ENCODE measurements around the gene TLE1. TPM values are rescaled to one million over a fixed set of nuclear protein-coding genes. Genes with fewer than 3 reads are reported as not detected.
"Not testable (repeated sequence)": the region's sequence is repeated elsewhere in the genome, so short reads cannot be mapped to it uniquely, and the experiment has no call there.

Gene TLE1
- total RNA-seq, 1 donor from 2014 or later = 17.9 TPM

DNA sequence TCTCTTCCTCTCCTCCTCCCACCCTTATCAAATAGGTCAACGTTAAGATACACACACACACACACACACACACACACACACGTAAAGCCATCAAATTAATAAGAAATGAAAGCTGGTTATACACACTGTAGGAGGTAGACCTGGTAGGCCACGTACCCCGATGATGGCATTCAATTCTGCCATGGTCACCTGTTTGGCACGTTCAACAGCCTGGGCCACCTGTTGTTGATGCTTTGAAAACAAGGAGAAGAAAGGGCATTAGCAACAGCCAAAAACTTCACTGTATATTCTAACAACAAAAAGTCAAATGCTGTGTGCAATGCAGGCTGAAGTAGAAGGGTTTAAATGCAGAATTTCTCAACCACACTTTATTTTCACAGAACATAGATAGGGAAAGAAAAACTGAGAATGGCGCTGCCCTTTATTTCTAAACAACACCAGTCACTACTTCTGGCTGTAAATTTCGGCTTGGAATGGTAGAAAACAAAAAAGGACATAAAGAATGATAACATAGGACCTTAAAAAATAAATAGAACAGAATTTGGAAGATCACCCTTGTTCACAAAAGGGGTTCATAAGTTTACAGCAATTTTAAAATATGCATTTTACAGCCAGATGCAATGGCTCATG is 37.2 kb downstream of the TLE1 start:
- intact Hi-C loops (cut with DNase I) = no loop called here
- H3K4me3 ChIP-seq = no peak overlapping the region
- ATAC-seq = no peak
- H3K27me3 ChIP-seq (ENCODE audit: low read depth) = no peaks in the 10 kb centered on the region
- no peaks in the 10 kb centered on the region for H3K9me3 ChIP-seq
- TF ChIP-seq, protein P1, sequence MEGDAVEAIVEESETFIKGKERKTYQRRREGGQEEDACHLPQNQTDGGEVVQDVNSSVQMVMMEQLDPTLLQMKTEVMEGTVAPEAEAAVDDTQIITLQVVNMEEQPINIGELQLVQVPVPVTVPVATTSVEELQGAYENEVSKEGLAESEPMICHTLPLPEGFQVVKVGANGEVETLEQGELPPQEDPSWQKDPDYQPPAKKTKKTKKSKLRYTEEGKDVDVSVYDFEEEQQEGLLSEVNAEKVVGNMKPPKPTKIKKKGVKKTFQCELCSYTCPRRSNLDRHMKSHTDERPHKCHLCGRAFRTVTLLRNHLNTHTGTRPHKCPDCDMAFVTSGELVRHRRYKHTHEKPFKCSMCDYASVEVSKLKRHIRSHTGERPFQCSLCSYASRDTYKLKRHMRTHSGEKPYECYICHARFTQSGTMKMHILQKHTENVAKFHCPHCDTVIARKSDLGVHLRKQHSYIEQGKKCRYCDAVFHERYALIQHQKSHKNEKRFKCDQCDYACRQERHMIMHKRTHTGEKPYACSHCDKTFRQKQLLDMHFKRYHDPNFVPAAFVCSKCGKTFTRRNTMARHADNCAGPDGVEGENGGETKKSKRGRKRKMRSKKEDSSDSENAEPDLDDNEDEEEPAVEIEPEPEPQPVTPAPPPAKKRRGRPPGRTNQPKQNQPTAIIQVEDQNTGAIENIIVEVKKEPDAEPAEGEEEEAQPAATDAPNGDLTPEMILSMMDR (IDR thresholded peaks at IDR 0.05) = no peak
- no peak overlapping the region for H3K27ac ChIP-seq
- H3K4me1 ChIP-seq = peaks cover 8% of the 10 kb centered on the region
- no peak for DNase-seq
- peaks cover 19% of the 10 kb centered on the region for H3K36me3 ChIP-seq

DNA sequence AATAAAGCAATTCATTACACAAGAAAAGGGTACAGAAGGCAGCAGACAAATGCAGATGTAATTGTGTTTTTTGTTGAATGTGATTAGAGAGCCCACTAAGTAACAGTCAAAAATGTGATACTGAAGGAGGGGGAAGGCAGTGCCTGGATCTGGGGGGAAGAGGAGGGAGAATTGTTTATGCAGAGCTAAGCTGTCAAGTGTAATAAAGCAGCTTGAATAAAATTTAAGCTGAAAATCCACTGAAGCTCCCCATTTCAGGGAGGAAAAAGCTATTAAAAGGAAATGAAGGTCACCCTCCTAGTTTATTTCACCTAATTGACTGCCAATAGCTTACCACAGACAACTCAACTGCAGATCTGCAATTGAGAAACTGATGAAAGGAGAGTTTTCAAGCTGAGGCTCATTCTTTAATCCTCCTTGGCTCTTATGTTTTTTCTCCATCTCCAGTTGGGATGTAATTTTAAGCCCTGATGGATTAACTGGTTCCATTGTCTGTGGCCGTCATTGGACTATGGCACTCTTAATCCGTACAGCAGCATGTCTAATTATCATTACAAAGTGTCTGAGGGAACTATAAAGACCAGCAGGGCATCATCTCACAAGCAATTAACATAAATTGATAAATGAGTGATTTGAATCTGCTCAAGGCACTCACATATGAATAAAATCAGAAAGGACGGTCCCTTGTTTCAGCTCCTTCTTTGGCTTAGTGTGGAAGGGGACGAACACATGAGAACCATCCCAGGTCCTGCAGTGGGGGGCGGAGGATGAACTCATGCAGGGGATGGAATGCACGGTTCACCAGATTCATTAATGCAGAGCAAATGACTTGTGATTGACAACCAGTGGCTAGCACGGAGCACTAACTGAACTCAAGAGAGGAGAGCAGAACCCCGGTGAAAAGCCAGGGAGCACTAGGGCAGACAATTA is 38.5 kb downstream of the TLE1 start:
- DNase-seq (no peak), ATAC-seq (no peak)
- no peaks in the 10 kb centered on the region for H3K9me3 ChIP-seq
- intact Hi-C loops (cut with DNase I) = no loop called here
- no peak overlapping the region for H3K4me3 ChIP-seq
- no peaks in the 10 kb centered on the region for H3K27me3 ChIP-seq (ENCODE audit: low read depth)
- TF ChIP-seq, protein P1 (IDR thresholded peaks at IDR 0.05) = no peak
- H3K27ac ChIP-seq = no peak overlapping the region
- H3K4me1 ChIP-seq = peaks cover under 1% of the 10 kb centered on the region
- peaks cover 19% of the 10 kb centered on the region for H3K36me3 ChIP-seq

DNA sequence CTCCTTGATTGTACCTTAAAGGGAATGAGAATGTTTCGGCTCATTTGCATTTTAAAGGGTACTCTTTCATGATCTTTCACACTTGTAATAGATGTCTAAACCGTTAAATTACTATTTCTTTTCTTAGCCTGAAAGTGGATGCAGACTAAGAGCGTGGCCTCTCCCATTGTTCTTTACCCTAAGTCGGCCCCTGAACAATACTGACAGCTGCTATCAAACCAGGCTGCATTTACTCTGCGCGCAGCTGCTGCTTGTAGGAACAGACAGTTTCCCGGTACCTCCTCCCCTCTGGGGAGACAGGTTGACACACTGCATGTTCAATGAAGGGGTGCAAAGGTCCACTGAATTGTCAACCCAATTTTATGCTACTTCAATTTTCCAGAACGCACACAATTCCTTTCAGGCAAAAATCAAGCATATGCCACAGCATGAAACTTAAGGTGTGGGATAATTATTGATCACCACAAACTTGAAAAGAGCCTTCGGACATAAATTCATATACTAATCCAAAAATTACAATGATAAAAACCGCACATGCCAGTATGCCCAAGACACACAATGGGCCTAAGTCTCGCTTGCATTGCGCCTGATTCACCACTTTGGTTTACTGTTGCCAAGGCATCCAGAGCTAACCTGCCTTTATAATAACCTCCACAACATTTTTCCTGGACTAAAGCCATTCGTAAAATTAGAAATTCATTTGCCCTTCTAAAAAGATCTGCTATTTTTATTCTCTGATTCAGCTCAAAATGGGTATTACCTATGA is 39.7 kb downstream of the TLE1 start:
- Histone ChIP-seq H3K9me3 (no peaks in the 10 kb centered on the region), H3K27me3 (ENCODE audit: low read depth) (no peaks in the 10 kb centered on the region), H3K4me1 (no peaks in the 10 kb centered on the region), H3K27ac (no peak overlapping the region), H3K4me3 (no peak overlapping the region), H3K36me3 (peaks cover 19% of the 10 kb centered on the region)
- ATAC-seq = no peak
- TF ChIP-seq, protein P1 (IDR thresholded peaks at IDR 0.05) = no peak
- intact Hi-C loops (cut with DNase I) = no loop called here
- DNase-seq = no peak

DNA sequence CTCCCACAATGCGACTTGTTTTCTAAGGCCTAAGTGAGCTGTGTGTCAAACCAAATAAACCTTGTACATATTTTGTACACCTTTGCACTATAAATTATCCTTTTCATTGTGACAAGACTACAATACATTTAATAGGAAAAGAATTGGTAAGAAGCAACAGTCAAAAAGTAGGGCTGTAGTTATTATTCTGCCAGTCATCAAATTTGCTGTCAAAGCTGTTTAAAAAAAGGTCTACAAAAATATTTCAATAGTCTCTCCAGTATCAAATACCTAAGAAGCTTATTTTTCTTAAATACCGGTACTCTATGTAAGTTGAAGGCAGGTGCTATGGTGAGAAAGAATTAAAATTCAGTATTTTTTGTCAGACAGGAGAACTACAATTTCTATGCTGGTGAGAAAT is 40.5 kb downstream of the TLE1 start:
- intact Hi-C loops (cut with DNase I) = no loop called here
- ATAC-seq (no peak), DNase-seq (no peak)
- Histone ChIP-seq H3K9me3 (no peaks in the 10 kb centered on the region), H3K4me3 (no peak overlapping the region), H3K27ac (no peak overlapping the region), H3K27me3 (ENCODE audit: low read depth) (no peaks in the 10 kb centered on the region), H3K4me1 (no peaks in the 10 kb centered on the region), H3K36me3 (peaks cover 19% of the 10 kb centered on the region)
- TF ChIP-seq, protein P1 (IDR thresholded peaks at IDR 0.05) = no peak

DNA sequence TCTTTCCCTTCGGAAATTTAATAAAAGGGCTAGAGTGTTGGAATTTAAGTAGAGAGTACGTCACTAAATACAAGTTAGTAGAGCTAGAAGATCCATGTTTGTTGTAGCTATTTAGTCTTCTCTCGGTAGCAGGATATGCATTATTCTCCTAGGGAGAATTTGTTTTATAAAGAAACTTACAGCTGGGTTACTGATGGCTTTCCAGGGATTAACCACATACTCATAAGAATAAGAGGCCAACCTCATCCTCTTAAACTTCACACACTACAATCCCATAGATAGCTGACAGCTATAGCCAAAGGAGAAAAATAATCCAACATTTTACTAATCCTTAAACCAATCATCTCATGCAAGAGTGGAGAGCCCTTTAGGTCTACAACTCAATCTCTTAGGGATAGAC is 43.0 kb downstream of the TLE1 start:
- no peaks in the 10 kb centered on the region for H3K9me3 ChIP-seq
- TF ChIP-seq, protein P1 (IDR thresholded peaks at IDR 0.05) = no peak
- no peak overlapping the region for H3K4me3 ChIP-seq
- intact Hi-C loops (cut with DNase I) = no loop called here
- ATAC-seq = no peak
- no peaks in the 10 kb centered on the region for H3K4me1 ChIP-seq
- no peak for DNase-seq
- no peak overlapping the region for H3K27ac ChIP-seq
- peaks cover 15% of the 10 kb centered on the region for H3K36me3 ChIP-seq
- no peaks in the 10 kb centered on the region for H3K27me3 ChIP-seq (ENCODE audit: low read depth)

DNA sequence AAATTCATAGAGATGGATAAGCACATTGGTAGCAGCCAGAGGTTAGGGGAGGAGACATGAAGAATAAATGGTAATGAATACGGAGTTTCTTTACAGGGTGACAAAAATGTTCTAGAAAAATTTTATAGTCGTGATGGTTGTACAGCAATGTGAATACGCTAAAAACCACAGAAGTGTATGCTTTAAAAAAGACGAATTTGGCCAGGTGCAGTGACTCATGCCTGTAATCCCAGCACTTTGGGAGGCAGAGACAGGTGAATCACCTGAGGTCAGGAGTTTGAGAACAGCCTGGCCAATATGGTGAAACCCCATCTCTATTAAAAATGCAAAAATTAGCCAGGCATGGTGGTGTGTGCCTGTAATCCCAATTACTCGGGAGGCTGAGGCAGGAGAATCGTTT is 44.8 kb downstream of the TLE1 start:
- H3K9me3 ChIP-seq; intact Hi-C loops (cut with DNase I); H3K36me3 ChIP-seq; DNase-seq; ATAC-seq; H3K27me3 ChIP-seq (ENCODE audit: low read depth); H3K27ac ChIP-seq; H3K4me3 ChIP-seq; H3K4me1 ChIP-seq: not testable (repeated sequence)
